ENCODE data around the gene OSBPL1A. TPM values are rescaled to one million over a fixed set of nuclear protein-coding genes. Genes with fewer than 3 reads are reported as not detected.

The OSBPL1A gene
- total and polyA plus RNA-seq, 2 of the 8 experiments (the other 6 are each of a cell fraction or from before 2014, with no cell fraction given) = 53.2 to 74.9 TPM

- H3K36me3 ChIP-seq (ENCODE audit: control insufficient read depth in 2 of 4, insufficient read depth in 4 of 4, low read length in 3 of 4) = peaks cover 4 to 80% (median 34%) of the 10 kb centered on the region in 4 experiments
- H3K4me2 ChIP-seq (ENCODE audit: insufficient read depth in 1 of 2, low read depth in 2 of 2, low read length in 2 of 2) = no peak overlapping the region
- no peaks in the 10 kb centered on the region for H3K79me1 ChIP-seq (ENCODE audit: low read depth, low read length)
- no peak overlapping the region for H4K5ac ChIP-seq (ENCODE audit: insufficient read length, low read depth, low read length)
- no peak overlapping the region for H3K18ac ChIP-seq (ENCODE audit: extremely low read depth, low read length)
- H3K56ac ChIP-seq (replicated peaks; ENCODE audit: insufficient read length, low read depth, low read length) = no peak overlapping the region
- H4K91ac ChIP-seq (replicated peaks; ENCODE audit: insufficient read length, low read length) = no peak overlapping the region
- WGBS, 2 experiments (ENCODE audit: extremely low coverage in 1 of 2, insufficient coverage in 1 of 2, insufficient read length in 1 of 2, insufficient replicate concordance in 2 of 2, low coverage in 1 of 2, low lambda C conversion rate in 2 of 2, missing lambda C conversion rate in 1 of 2) = 81% methylated on average over 1 of the region's 1 CpG; no CpG with 5 or more reads in 1 of the 2 experiments
- no peak overlapping the region for H3K9ac ChIP-seq (replicated peaks in 1 of 4; ENCODE audit: extremely low read depth in 1 of 4, low read depth in 3 of 4, low read length in 3 of 4)
- H4K8ac ChIP-seq (ENCODE audit: extremely low read depth, insufficient read depth, low read length) = no peak overlapping the region
- no peak overlapping the region for H2AK5ac ChIP-seq (ENCODE audit: low read depth, low read length)
- H3K9me3 ChIP-seq (ENCODE audit: insufficient read depth in 2 of 2, low read depth in 1 of 2, low read length in 1 of 2) = no peaks in the 10 kb centered on the region
- H3K27ac ChIP-seq (ENCODE audit: low read depth, low read length) = no peak overlapping the region
- ChIA-PET CTCF (ENCODE audit: partially characterized antibody) (interaction anchor here (0.6 to 1.4 kb wide), 20 partner anchors 11 to 1830 kb away, joined by 3 to 11 read pairs (median 4); no protein-coding TSS in a partner anchor), POLR2A (ENCODE audit: partially characterized antibody) (interaction anchor here (1.1 kb wide), 1 partner anchor 9 kb away, joined by 4 read pairs; no protein-coding TSS in a partner anchor)
- no peak overlapping the region for H3K4ac ChIP-seq (replicated peaks; ENCODE audit: insufficient read length, low read depth, low read length)
- no peaks in the 10 kb centered on the region for H3K4me1 ChIP-seq (replicated peaks in 1 of 4; ENCODE audit: control insufficient read depth in 3 of 4, insufficient read depth in 4 of 4, low read length in 3 of 4)
- H4K20me1 ChIP-seq (replicated peaks in 1 of 2; ENCODE audit: control insufficient read depth in 1 of 2, insufficient read depth in 2 of 2, low read length in 2 of 2) = peaks cover 0 to 2% of the 10 kb centered on the region in 2 experiments
- no peak for FAIRE-seq
- TF ChIP-seq ZNF274 (IDR thresholded peaks at IDR 0.05; ENCODE audit: borderline replicate concordance, extremely low read depth, low read length) (no peak), CTCF (IDR thresholded peaks at IDR 0.05; ENCODE audit: control extremely low read depth in 1 of 3, insufficient read depth in 1 of 3, low read depth in 1 of 3, low read length in 3 of 3) (peak in 2 of 3 experiments; percentile 11 to 18; a peak in 2 of 4 replicates), HDAC6 (IDR thresholded peaks at IDR 0.05; ENCODE audit: low read depth, low read length) (no peak), MAX (IDR thresholded peaks at IDR 0.05) (no peak), POU5F1 (IDR thresholded peaks at IDR 0.05; ENCODE audit: low read depth, low read length) (no peak), RAD21 (IDR thresholded peaks at IDR 0.05 in 1 of 2, conservative IDR thresholded peaks at IDR 0.05 in 1 of 2; ENCODE audit: low read depth in 2 of 2, low read length in 2 of 2) (peak; percentile 18 to 23; a peak in 3 of 4 replicates)
- no peak overlapping the region for H3K23ac ChIP-seq (ENCODE audit: insufficient read length)
- no peak overlapping the region for H2AFZ ChIP-seq (ENCODE audit: low read length)
- H2BK5ac ChIP-seq (ENCODE audit: low read depth, low read length) = no peak overlapping the region
- no peak overlapping the region for H2BK12ac ChIP-seq (ENCODE audit: low read depth, low read length)
- no peak overlapping the region for H2BK15ac ChIP-seq (ENCODE audit: low read length)
- DNase-seq (ENCODE audit: low read depth in 1 of 2, low spot score in 2 of 2) = no peak
- H3K4me3 ChIP-seq (ENCODE audit: extremely low read depth in 1 of 4, insufficient read depth in 2 of 4, low read depth in 3 of 4, low read length in 4 of 4) = no peak overlapping the region
- no peak overlapping the region for H2BK120ac ChIP-seq (replicated peaks; ENCODE audit: low read depth, low read length)
- no peak overlapping the region for H3K14ac ChIP-seq (ENCODE audit: insufficient read length)
- H3K27me3 ChIP-seq (replicated peaks in 1 of 4; ENCODE audit: control insufficient read depth in 3 of 4, extremely low read depth in 1 of 4, insufficient read depth in 3 of 4, low read length in 3 of 4) = no peaks in the 10 kb centered on the region
- H2BK20ac ChIP-seq (ENCODE audit: low read length) = no peak overlapping the region
- H3K79me2 ChIP-seq (ENCODE audit: control insufficient read depth in 1 of 2, insufficient read depth in 2 of 2, low read length in 2 of 2) = no peaks in the 10 kb centered on the region
- H3K23me2 ChIP-seq (ENCODE audit: low read depth, low read length) = no peaks in the 10 kb centered on the region
Observed at GRCh38 chr18:24446953-24447538, 49.4 kb upstream of the OSBPL1A start.
